Stimulated activated CD4-positive, alpha-beta T cell treated with anti-CD3 and anti-CD28 coated beads, Interleukin-2, amount 100 ng/mL, for 24 hours (primary cell): Measurements from ENCODE around the gene NXPE3.
"Not testable (repeated sequence)": the region's sequence is repeated elsewhere in the genome, so short reads cannot be mapped to it uniquely, and the experiment has no call there.

ENCODE experiments used
- DNase-seq, 2 donors: peaks; one replicate each; pipeline ENCODE4 v3.0.0-alpha.2; 2020

NXPE3 gene

GRCh38 chr3:101779047-101779821 lies at the start of gene NXPE3:
Gene NXPE3, plus strand, starts transcription at chr3:101779211. Its CDS starts 6,386 bp downstream, at chr3:101785597.
- peak; percentile 96 for DNase-seq

- no peak for DNase-seq
Observed at GRCh38 chr3:101729586-101729985, 49.4 kb upstream of the NXPE3 start.

GRCh38 chr3:101730839-101731238 lies 48.2 kb upstream of the NXPE3 start:
- no peak for DNase-seq

GRCh38 chr3:101732240-101732641 lies 46.8 kb upstream of the NXPE3 start:
- DNase-seq, result no peak

GRCh38 chr3:101735833-101736232 lies 43.2 kb upstream of the NXPE3 start:
- DNase-seq, result no peak

GRCh38 chr3:101741914-101742313 lies 37.1 kb upstream of the NXPE3 start:
- not testable (repeated sequence) for DNase-seq

- no peak for DNase-seq
Observed at GRCh38 chr3:101744811-101745210, 34.2 kb upstream of the NXPE3 start.

GRCh38 chr3:101745934-101746333 lies 33.1 kb upstream of the NXPE3 start:
- not testable (repeated sequence) for DNase-seq

GRCh38 chr3:101753386-101754113 lies 25.5 kb upstream of the NXPE3 start:
- not testable (repeated sequence) for DNase-seq

- no peak for DNase-seq
Observed at GRCh38 chr3:101758224-101758623, 20.8 kb upstream of the NXPE3 start.

GRCh38 chr3:101762041-101762646 lies 16.9 kb upstream of the NXPE3 start:
- DNase-seq, result no peak

GRCh38 chr3:101777745-101778281 lies 1.2 kb upstream of the NXPE3 start:
- DNase-seq, result not testable (repeated sequence)

GRCh38 chr3:101778385-101779046 lies 495 bp upstream of the NXPE3 start:
- DNase-seq, result no peak

GRCh38 chr3:101779822-101780381 lies 891 bp downstream of the NXPE3 start:
- DNase-seq, result no peak

GRCh38 chr3:101780661-101781060 lies 1.6 kb downstream of the NXPE3 start:
- no peak for DNase-seq

- DNase-seq, result no peak
Observed at GRCh38 chr3:101781166-101781565, 2.2 kb downstream of the NXPE3 start.

GRCh38 chr3:101784855-101785613 lies 6.0 kb downstream of the NXPE3 start:
- no peak for DNase-seq

- DNase-seq, result no peak
Observed at GRCh38 chr3:101791778-101792177, 12.8 kb downstream of the NXPE3 start.

GRCh38 chr3:101796077-101796680 lies 17.2 kb downstream of the NXPE3 start:
- DNase-seq, result no peak

- DNase-seq, result no peak
Observed at GRCh38 chr3:101801174-101801573, 22.2 kb downstream of the NXPE3 start.

GRCh38 chr3:101802179-101802578 lies 23.2 kb downstream of the NXPE3 start:
- DNase-seq, result no peak
